ENCODE data around the gene SLC9A9.
A peak's percentile ranks its signal among the peaks of the same experiment; 100 is the strongest.
"Not testable (repeated sequence)": the region's sequence is repeated elsewhere in the genome, so short reads cannot be mapped to it uniquely, and the experiment has no call there.

SLC9A9 gene

DNA sequence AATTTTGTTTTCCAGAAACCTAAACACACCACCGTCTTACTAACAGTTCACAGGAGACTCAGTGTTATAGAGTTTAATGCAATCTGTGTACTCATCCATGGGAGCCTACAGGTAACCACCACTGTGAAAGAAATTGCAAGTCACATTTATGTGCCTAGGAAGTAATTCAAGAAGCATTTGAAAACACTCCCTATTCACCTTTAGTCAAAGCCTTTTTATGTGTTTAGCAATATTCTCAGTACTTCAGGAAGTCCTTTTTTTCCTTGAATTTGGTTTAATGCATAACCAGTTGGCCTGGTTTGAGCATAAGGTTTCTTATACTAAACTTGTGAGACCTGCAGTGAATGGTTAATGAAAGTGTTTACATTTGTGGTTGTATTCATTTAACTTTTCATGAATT lies 382.6 kb downstream of the SLC9A9 start:
- DNase-seq (ENCODE audit: low read depth in 3 of 3): no peak

DNA sequence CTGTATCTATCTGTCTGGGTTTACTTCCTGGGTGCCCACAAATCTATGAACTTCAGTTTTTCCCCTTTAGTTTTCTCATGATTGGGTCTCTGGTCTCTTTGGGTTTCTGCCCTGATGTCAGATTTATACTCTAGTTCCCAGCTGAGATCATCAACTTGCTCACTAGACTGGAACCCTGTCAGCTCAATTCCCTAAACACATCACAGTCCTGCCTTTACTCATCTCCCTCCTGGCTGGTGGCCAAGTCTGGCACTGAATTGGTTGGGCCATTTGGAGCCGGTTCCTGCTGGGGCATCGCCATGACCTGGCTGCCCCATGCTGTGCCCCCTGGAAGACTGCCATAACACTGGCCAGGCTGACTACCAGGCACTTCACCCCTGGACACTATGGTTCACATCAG lies 383.4 kb downstream of the SLC9A9 start:
- no peak for DNase-seq (ENCODE audit: low read depth in 3 of 3)

DNA sequence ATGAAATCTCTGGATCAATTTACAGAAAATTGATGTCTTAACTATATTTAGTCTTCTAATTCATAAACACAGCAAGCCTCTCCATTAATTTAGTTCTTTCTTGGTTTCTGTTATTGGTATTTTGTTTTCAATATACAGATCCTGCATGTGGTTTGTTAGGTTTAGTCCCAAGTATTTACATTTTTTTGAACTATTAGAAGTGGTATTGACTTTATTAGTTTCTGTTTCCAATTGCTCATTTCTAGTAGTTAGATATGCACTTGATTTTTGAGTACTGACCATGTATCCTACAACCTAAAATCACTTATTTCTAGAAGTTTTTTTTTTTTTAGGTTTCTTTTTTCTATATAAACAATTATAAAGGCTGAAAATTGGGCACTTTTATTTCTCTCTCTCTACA lies 392.8 kb downstream of the SLC9A9 start:
- DNase-seq (ENCODE audit: low read depth in 3 of 3): no peak

DNA sequence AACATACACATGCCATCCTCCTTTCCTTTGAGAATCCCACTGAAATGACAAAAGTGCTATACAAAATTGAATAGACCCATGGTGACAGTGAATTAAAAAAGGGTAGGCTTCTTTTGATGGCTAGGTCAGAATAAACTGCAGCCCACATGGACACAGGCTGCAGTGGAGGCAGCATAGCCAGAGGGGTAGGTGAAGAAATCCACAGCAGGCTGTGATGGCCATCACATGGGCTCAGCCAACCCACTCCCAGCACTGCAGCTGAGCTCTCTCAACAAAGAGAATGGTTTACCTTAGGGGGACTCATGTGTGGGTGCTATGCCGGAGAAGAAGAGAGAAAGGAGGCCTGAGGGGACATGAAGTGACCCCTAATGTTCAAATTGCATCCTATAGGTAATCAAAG lies 397.6 kb downstream of the SLC9A9 start:
- no peak for DNase-seq (ENCODE audit: low read depth in 3 of 3)

DNA sequence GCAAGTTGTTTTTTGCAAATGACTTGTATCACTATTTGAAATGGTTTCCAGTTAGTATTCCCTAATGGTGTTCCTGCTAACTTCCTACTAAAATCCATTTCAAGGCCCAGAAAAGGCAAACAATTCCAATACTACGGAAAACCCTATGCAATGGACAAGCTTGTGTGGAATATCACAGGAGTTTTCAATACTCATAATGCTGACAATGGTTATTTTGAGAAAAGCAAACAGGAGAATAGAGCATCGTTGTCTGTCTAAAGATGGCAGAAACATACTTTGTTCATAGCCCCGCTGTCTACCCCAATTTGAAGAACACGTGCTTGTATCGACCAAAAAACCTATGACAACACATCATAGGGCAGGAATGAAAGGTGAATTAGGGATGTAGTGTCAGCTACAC lies 400.8 kb downstream of the SLC9A9 start:
- no peak for DNase-seq (ENCODE audit: low read depth in 3 of 3)

DNA sequence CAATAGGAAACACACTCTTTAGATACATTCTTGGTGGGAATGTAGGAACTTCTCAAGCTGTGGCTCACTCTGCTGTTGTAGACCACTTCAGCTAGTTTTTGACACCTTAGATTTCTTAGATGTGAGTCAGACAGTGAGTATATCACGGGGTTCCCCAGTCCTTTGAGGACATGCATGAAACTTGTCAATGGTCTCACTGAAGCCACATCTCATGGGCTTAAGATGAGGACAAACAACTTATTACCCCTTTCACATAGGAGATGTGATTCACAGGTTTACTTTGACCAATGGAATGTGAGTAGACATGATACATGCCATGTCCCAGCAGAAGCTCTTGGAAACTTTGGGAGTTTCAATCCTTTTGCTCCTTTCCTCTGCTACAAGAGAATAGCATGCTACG lies 403.1 kb downstream of the SLC9A9 start:
- DNase-seq (ENCODE audit: low read depth in 3 of 3): no peak

DNA sequence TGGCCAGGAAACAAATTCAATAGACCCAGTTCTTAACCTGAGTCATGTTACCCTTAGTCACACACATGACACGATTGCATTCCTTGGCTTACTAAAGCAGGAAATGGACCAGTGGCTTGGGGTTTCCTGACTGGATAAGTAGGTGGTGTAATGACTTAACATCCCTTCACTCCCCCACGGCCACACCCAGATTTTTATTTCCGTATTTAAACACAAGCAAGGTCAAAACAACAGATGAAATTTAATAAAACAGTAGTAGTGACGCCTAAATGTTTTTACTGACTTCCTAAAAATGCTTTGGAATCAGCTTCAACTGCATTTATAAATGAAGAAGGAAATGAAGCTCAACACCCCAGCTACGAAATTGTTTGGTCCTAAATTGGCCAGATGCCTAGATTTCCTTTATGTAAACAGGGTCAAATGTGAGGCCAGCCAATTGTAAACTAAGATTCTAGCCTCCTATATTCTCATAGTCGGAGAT lies 404.4 kb downstream of the SLC9A9 start:
- DNase-seq (ENCODE audit: low read depth in 3 of 3): peak in 2 of 3 donors; percentile 14 to 20

DNA sequence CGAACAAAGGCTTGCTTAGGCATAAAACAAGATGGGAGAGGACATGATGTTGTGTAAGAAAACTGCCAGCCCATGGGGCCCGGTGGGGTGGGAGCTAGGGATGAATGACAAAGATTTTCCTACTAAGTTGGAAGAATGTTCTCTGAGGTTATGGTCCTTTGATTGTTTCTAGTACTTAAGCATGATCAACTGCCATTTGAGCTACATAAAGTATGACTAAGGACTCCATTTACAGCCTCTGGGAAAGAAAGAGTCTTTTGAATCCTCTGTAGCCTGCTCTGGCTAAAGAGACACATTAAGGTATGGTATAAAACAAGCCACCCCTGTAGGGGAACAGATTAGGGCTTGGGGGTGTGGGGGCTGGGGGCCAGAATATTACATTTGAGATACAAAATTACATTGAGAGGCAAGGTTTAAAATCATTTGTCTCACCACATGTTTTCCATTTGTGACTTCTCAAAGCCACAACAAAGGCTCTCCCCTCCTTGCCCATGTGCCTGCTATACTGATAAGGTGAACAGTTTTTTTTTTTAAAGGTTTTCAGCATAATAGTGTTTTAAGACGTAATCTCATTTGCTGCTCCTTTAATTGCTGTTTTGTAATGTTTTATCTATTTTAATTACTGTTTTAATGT lies 405.3 kb downstream of the SLC9A9 start:
- no peak for DNase-seq (ENCODE audit: low read depth in 3 of 3)

DNA sequence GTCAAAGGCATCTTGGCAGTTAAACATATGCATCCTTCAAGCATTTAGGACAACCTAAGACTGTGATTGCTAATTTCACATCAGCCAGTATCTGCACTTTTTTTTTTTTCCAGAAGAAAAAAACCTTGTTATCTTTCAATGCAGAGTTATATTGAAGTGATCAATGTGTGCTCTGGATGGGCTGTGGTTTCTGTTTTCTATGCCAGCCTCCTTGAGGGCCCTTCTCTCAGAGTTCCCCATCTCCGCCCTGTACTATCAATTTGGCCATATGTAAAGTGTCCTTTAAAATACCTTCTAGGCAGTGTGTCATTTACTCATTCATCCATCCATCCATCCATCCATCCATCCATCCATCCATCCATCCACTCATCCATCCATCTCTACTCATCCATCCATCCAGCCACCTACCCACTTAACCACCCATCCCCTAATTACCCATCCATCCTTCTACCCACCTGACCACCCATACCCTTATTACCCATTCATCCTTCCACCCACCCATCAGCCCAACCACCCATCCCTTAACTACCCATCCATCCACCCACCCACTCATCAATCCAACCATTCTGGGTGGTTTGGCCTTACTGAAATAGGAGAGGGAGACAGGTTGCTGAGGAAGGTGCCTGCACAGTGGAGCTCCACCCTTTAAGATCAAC lies 406.6 kb downstream of the SLC9A9 start:
- no peak for DNase-seq (ENCODE audit: low read depth in 3 of 3)

DNA sequence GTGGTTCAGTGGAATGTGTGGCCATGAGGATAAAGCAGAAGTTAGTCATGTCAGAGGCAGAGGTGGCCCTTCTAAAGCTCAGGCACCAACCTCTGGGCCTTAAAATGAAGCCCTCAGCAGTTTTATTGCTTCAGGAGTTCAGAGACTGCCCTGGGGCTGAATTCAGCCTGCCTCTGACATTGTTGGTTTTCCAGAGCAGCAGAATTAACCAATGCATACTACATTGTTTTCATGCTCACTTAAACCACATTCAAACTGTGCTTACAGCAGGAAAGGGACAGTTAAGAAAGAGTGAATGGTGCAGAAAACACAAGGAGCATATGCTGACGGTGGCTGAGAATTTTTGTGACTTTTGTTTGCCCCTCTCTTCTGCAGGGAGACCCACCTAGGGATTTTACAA lies 408.5 kb downstream of the SLC9A9 start:
- DNase-seq (ENCODE audit: low read depth in 3 of 3): no peak

DNA sequence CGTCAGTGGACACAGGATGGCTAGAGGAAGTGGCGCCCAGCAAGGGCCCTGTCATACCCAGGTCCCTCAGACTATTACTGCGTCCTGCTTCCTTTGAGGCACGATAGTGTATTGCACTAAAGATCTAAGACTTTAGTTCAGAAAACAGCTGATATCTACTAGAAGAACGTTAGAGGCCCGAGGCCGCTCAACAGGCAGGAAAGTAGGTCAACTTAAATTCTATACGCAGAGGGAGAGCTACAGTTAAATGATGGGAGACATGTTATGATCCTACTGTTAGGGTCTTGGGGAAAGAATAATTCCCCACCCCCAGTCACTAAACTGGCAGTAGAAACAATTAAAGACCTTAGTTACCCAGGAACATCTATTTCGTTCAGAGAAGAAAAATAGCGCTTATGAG lies 410.9 kb downstream of the SLC9A9 start:
- no peak for DNase-seq (ENCODE audit: low read depth in 3 of 3)

DNA sequence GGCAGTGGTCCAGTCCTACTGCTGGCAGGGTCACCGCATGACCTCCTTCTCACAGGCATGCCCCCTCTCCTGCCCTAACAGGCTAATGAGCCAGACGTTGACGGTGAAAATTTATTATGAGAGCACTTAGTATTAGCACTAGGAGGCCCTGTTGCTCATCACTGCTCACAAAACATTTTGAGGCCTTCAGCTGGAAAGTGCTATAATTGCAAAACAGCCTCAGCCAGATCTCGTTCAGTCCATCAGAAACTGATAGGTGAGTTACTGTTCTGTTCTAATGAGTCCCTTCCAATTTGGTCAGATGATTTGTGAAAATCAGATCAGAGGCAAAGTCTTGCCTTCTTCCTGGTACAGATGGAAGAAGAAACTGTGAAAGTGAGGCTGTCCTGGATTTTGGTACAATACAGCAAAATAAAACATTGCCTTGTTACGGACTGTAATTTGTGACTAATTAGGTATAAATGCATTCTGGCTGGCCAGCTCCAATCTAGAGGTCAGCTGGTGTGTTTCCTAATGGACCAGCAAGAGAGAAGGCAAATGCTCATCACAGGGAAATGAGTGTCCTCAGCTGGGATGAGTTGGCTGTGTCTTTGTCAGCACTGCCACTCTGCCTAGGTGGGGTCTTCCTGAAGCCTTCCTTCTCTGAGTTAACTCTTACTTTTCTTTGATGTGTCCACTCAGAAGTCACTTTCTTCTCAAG lies 411.9 kb downstream of the SLC9A9 start:
- no peak for DNase-seq (ENCODE audit: low read depth in 3 of 3)

DNA sequence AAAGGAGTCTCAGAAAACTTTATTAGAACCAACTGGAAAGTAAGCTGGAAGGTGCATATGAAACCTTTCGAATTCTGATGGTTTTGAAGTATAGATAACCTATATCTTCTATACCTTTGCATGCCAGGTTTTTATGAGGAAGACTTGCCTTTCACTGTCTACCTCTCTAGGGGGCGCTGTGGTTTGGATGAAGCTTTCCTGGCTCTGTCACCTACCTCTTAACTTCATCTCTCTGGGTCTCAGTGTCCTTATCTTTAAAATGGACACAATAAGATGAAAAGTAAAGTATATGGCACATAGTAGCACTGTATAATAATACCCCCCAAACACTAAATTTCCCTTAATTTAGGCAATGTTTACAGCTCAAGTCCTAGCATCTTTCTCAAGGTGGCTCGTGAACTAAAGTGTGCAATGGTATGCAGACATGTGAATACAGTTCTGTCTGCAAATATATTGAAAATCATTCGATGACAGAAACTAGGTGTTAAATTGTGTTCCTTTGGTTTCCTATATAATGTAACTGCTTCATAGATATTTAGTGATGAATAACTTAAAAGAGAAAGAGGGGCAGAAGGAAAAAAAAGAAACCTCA lies 414.4 kb downstream of the SLC9A9 start:
- peak in 2 of 3 donors; percentile 10 to 38 for DNase-seq (ENCODE audit: low read depth in 3 of 3)

DNA sequence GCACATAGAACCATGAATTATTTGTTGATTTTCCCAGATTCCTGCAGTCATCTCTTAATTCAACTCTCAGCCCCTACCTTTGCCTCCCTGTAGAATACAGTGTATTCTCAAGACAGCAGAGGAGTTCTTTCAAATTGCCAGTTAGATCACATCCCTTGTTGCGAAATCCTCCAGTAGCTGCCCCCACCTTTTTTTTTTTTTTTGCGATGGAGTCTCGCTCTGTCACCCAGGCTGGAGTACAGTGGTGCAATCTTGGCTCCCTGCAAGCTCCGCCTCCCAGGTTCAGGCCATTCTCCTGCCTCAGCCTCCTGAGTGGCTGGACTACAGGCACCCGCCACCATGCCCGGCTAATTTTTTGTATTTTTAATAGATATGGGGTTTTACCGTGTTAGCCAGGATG lies 417.0 kb downstream of the SLC9A9 start:
- not testable (repeated sequence) for DNase-seq (ENCODE audit: low read depth in 3 of 3)

DNA sequence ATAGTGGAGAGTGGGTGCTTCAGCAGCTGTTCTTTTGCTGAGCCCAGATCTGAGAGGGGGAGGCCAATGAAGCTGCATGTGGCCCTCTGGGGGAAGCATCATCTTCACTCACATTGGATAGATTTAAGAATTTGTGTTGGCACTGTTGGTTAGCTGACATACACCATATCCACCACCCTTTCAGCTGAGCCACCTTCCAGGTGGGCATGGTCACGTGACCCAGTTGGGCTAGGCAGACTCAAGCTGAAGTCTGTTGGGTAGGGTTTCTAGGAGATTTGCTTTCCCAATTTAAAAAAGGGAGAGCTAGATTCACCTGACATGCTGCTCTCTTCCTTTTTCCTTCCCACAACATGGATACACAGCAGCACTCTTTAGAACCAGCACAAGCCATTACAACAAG lies 417.7 kb downstream of the SLC9A9 start:
- DNase-seq (ENCODE audit: low read depth in 3 of 3): no peak

DNA sequence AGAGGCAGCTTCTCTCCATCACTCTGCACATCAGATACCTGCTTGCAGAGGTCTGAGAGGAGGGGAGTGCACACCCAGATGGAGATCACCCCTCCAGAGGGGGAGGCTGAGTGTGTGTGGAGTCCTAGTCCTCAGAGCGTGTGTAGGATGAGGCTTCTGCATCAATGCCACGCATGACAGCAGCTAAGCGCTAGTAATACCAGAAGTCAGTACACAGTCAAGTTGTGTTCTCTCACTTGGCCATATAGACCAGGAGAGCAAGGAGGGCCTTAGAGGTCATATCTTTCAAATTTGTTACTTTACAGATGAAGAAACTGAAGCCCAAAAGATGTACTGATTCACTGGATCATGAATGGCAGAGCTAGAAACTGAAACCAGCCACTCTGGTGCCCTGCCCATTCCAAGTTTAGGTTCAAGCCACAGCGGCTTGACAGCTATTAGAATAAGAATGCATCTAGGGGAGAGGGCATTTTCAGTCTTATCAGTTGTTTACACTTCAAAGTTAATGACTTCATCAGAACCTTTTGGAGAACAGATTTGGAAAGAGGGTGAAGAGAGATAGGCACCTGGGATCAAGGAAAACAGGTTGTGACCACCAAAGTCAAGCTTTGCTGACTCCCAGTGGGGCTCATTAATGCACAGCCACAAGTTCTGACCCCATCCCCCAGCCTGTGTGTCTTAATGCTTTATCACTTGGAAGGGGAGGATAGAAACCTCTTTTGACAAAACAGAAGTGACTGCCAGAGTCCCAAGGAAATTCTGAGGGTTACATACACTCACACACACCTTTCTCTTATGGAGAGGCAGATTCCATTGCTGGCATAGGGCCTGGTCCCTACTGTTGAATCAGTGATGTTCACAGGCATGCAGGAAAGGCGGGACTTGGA lies 418.4 kb downstream of the SLC9A9 start:
- DNase-seq (ENCODE audit: low read depth in 3 of 3): no peak

DNA sequence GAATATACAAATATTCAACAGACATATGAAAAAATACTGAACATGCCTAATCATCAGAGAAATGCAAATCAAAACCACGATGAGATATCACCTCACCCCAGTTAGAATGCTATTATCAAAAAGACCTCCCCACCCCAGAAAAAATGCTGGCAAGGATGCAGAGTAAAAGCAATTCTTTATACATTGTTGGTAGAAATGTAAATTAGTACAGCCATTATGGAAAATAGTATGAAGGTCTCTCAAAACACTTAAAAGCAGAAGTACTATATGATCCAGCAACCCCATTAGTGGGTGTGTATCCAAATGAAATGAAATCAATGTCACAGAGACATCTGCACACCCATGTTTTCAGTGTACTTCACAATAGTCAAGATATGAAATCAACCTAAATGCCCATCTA lies 420.0 kb downstream of the SLC9A9 start:
- DNase-seq (ENCODE audit: low read depth in 3 of 3): no peak

DNA sequence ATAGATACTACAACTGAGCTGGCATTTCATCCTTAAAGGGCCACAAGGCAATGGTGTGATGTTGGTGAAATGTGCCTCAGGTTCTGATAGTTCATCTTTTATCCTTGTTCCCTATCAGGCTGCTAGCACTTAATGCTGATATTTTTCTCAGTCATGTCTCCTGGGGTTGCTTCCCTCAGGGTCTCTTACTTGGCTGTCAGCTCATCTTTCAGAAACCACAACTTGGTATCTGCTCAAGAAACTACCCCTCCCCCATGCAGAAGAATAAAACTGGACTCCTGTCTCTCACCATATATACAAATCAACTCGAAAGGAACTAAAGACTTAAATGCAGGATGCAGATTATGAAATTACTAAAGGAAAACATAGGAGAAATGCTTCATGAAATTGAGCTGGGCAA lies 420.6 kb downstream of the SLC9A9 start:
- DNase-seq (ENCODE audit: low read depth in 3 of 3): no peak

DNA sequence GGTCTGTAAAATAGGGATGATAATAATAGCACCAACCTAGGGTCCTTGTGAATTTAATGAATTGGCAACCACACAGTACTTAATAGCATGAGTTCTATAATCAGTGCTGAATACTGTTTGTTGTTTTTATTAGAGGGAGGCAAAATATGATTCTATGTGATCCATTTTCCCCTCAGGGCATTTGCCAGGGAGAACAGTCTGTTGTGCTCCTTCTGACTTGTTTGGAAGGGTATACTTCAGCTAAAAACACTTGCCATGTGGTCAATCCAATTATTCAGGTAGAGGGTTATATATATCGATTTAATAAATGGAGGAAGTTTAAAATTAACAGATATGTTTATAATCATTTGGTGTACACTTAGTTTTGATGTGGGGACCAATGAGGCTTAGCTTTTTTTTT lies 423.4 kb downstream of the SLC9A9 start:
- no peak for DNase-seq (ENCODE audit: low read depth in 3 of 3)

DNA sequence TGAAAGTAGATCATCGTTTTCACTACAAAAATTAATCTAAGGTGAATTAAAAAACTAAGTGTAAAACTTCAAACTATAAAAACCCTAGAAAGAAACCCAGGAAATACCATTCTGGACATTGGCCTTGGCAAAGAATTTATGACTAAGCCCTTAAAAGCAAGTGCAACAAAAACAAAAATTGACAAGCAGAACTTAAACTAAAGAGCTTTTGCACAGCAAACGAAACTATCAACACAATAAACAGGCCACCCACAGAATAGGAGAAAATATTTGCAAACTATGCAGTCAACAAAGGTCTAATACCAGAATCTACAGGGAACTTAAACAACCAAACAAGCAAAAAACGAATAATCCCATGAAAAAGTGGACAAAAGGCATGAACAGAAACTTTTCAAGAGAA lies 426.7 kb downstream of the SLC9A9 start:
- no peak for DNase-seq (ENCODE audit: low read depth in 3 of 3)

DNA sequence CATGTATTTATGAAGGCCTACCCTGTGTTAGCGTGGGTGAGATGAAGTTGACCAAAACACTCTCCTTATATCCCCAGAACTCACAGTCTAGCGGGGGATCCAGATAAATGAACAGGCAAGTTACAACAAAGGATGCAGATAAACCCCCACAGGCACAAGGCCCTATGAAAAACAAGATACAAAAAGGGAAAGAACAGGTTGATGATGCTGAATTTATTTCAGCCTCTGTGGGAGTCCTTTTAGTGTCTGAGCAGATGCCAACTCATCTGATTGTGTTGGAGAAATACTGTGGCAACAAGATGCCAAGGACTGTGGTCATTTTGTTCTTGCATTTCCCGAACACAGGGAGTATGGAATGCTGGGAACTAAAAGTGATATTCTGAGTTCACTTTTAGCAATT lies 428.7 kb downstream of the SLC9A9 start:
- no peak for DNase-seq (ENCODE audit: low read depth in 3 of 3)

DNA sequence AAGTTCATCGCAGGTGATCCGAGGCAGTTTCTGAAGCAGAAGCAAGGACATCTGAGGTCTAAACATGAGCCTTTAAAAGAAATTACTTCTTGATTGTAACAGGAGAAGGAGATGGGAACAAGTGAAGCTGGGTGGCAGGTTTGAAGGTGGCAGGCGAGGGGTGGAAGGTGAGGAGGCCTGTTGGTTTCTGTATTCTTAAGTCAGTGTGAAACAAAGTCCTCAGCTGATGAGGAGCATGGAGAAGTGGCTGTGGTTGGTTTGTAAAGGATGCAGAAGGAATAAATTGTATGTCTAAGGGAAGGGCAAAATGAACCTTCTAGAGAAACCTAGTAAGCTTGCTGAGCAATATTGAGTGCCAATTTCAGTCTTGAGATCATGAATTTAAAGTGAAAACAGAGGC lies 429.9 kb downstream of the SLC9A9 start:
- DNase-seq (ENCODE audit: low read depth in 3 of 3): no peak

Measured in stimulated activated CD4-positive, alpha-beta T cell treated with anti-CD3 and anti-CD28 coated beads, TNF-alpha, amount 100 ng/mL, for 48 hours (primary cell).